Measurements from ENCODE around the gene PPP3R1. TPM values are rescaled to one million over a fixed set of nuclear protein-coding genes. Genes with fewer than 3 reads are reported as not detected.

Gene PPP3R1
- polyA plus RNA-seq, 10 donors: 44.1 to 67.9 (median 51.7) TPM

GRCh38 chr2:68156419-68156818 lies 95.9 kb downstream of the PPP3R1 start:
- DNase-seq: no peak

DNA sequence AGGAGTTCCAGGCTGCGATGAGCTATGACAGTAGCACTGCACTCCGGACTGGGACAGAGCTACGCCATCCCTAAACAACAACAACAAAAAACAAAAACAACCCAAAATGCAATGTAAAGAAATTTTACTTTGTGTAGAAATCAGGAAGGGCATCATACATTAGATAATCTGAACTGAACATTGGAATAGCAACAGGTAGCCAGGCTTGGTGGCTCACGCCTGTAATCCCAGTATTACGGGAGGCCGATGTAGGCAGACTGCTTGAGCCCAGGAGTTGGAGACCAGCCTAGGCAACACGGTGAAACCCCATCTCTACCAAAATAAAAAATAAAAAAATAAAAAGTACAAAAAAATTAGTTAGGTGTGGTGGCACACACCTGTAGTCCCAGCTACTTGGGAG lies 96.7 kb downstream of the PPP3R1 start:
- DNase-seq: no peak

DNA sequence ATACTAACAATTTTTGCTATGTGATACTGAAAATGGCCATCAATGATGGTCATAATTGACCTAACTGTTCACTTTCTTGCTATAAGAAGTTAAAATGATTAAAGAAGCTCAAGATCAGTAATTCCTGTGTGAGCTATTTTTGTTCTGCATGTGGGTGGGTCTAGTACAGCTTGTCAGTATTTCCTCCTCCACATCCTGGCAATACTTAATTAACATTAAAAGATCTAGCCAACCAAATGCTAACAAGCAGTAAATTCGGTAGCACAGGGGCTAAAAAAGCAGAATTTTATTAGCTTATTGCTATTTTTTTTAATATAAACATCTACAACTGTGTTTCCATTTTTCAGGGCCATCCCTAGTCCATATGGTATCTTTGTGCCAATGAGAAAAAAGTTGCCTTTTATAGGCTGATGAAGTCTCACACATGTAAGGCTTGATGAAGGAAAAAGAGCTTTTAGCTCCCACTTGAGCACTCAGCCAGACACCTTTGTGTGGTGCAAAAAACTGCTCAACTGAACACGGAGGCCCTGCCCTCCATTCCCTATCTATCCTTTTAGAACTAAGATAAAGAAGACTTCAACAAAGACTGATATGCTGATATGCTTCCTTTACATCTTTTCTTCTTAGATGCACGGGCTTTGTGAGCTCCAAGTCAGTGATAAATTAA lies 99.5 kb downstream of the PPP3R1 start:
- no peak for DNase-seq

- no peak for DNase-seq
Observed at GRCh38 chr2:68151037-68151436, 101.3 kb downstream of the PPP3R1 start.

DNA sequence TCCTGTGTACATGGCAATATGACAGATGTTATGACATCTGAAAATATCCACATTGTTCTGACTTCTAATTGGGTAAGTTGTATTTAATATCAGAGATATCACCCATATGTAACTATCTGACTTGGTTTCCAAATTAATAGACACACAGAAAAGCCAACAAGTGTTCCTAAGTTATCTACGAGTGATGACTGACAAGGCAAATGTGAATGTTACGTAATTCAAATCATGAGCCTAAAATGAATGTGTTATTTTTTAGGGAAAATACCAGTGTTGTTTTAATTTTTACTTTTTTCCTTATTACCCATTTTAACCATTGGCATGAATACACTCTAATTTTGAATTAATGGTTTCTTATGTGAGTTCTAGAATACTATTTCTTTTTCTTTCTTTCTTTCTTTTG lies 110.5 kb downstream of the PPP3R1 start:
- no peak for DNase-seq

GRCh38 chr2:68135448-68136320 lies 116.6 kb downstream of the PPP3R1 start:
- DNase-seq: no peak

GRCh38 chr2:68134554-68134953 lies 117.8 kb downstream of the PPP3R1 start:
- no peak for DNase-seq

- DNase-seq: no peak
Observed at GRCh38 chr2:68134120-68134519, 118.2 kb downstream of the PPP3R1 start.

Other genes starting within 250 kb of the PPP3R1 start
- gene C1D, start 189.5 kb downstream of the PPP3R1 start, polyA plus RNA-seq (ENCODE audit: insufficient read length in 10 of 10): 10 to 100 TPM; 29.5 to 38.1 (median 31.5) TPM
- 10 to 100 TPM; 13.8 to 22.2 (median 16.2) TPM for gene PNO1, start 94.6 kb downstream of the PPP3R1 start, polyA plus RNA-seq (ENCODE audit: insufficient read length in 10 of 10)
- gene CNRIP1, start 67.4 kb upstream of the PPP3R1 start, polyA plus RNA-seq (ENCODE audit: insufficient read length in 10 of 10): 10 to 100 TPM; 21.7 to 33.5 (median 26.2) TPM
- 1 to 10 TPM; 4.1 to 7.8 (median 6.1) TPM for gene PLEK, start 112.8 kb upstream of the PPP3R1 start, polyA plus RNA-seq (ENCODE audit: insufficient read length in 10 of 10)
- gene FBXO48, start 214.8 kb upstream of the PPP3R1 start, polyA plus RNA-seq (ENCODE audit: insufficient read length in 10 of 10): 1 to 10 TPM; 1.0 to 2.4 (median 1.6) TPM
- 1 to 10 TPM; 1.2 to 2.4 (median 1.8) TPM for gene APLF, start 215.1 kb upstream of the PPP3R1 start, polyA plus RNA-seq (ENCODE audit: insufficient read length in 10 of 10)